Tongue (tissue), 2 donors: Measurements from ENCODE around the gene METTL1. TPM values are rescaled to one million over a fixed set of nuclear protein-coding genes. Genes with fewer than 3 reads are reported as not detected.

ENCODE experiments used
- DNase-seq: peaks from one replicate; pipeline ENCODE4 v3.0.0-alpha.2; 2015
- total RNA-seq: library from RNA; depleted of rRNA; stranded (reverse); fragments of >200 nt; gene quantifications from one replicate; pipeline ENCODE4 v1.2.3, GENCODE V29; 2014

Gene METTL1
- total RNA-seq, 1 donor from 2014 or later, result 6.9 TPM

GRCh38 chr12:57753756-57754337, 18.1 kb downstream of the METTL1 start:
- no peak for DNase-seq

DNA sequence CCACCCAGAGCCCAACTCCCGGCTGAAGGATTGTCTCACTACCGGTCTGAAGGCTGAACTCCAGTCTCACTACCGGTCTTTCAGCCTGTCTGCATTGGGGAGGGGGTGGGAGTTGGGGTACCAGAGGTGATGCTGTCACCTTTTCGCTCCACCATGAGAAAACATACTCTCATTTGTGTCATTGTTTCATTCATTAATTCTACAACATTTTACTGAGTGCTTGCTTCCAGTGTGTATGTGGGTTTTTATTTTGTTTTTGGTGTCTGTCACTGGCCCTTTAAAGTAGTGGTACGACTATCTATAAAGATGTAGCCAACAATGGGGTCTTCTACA, 19.3 kb downstream of the METTL1 start:
- DNase-seq, result no peak

GRCh38 chr12:57751788-57752667, 19.9 kb downstream of the METTL1 start, which contains the start of gene CDK4:
Gene CDK4 (minus strand): TSS chr12:57752310. CDS start chr12:57751717, 593 bp downstream.
- peak; percentile 99 for DNase-seq

GRCh38 chr12:57751432-57751787, 20.5 kb downstream of the METTL1 start:
- no peak for DNase-seq

GRCh38 chr12:57750561-57751431, 21.1 kb downstream of the METTL1 start:
- no peak for DNase-seq

DNA sequence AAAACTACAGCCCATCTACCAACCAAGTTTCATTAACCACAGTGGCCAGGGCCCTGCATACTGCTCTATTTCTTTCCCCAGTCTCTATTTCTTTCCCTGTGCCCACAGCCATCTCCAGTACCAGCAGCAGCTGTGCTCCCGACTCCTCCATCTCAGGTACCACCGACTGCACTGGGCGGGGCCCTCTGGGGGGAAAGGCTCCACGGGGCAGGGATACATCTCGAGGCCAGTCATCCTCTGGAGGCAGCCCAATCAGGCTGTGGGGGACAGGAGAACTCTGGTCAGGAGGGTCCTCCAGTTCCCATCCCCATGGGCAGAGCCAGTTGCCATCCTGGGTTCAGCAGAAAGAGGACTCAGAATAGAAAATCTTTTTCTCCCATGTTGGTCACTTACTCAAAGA, 22.8 kb downstream of the METTL1 start:
- no peak for DNase-seq

DNA sequence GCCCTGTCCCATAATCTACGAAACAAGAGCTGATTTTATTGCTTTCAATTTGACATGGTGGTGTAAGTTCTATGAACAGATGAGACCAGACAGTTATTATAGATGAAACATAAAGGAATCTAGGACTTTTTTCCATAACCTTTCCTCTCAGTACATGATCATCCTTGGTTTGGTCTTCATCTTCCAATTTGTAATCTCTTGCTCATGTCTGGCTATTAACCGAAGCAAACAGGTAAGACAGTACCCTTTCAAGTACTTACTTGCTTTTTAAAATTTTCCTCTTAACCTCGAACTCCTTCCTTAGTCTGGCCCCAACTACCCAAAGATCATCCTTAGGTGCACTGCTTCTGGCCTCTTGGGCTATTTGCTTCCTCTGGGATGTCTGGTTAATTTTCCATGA, 25.9 kb downstream of the METTL1 start:
- no peak for DNase-seq

- DNase-seq, result no peak
Measured at GRCh38 chr12:57745485-57745881, 26.4 kb downstream of the METTL1 start.

- peak; percentile 99 for DNase-seq
Measured at GRCh38 chr12:57744777-57745484, 27.0 kb downstream of the METTL1 start, which contains the start of gene TSPAN31. Gene TSPAN31 (plus strand): TSS chr12:57745039. CDS start chr12:57745155, 116 bp downstream.

- no peak for DNase-seq
Measured at GRCh38 chr12:57744194-57744776, 27.6 kb downstream of the METTL1 start.

DNA sequence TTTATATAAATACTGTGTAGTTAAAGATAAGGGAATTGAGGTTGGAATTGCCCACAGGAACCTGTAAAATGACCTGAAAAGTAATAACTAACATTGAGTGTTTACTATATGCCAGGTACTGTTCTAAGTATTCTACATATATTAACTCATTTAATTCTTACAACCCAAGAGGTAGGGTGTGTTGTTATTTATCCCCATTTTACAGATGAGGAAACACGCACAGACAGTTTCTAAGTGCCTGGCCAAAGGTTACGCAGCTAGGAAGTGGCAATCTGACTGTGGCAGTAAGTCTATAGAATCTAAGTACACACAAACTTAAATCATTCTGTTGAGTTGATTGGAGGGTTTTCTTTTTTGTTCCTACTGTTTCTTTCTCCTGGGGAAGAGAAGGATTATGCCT, 28.1 kb downstream of the METTL1 start:
- DNase-seq, result no peak

- DNase-seq, result no peak
Measured at GRCh38 chr12:57741844-57742738, 29.8 kb downstream of the METTL1 start.

DNA sequence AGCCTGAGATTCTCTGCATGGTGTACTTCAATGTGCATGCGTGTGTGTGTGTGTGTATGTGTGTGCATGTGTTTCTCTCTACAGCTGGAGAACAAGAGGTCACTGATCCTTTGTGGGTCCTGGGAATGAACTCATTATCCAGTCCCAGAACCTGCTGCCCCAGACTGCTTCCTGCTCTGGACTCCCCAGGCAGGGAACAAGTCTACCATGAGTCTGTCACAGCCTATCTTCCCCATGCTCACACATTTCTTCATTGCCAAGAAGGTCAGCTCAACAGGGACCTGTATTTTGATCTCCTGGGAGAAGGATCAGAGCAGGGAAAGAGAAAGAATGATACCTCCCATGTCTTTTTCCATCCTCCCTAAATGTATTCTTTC, 30.5 kb downstream of the METTL1 start:
- no peak for DNase-seq

GRCh38 chr12:57740656-57741412, 31.1 kb downstream of the METTL1 start:
- DNase-seq, result no peak

DNA sequence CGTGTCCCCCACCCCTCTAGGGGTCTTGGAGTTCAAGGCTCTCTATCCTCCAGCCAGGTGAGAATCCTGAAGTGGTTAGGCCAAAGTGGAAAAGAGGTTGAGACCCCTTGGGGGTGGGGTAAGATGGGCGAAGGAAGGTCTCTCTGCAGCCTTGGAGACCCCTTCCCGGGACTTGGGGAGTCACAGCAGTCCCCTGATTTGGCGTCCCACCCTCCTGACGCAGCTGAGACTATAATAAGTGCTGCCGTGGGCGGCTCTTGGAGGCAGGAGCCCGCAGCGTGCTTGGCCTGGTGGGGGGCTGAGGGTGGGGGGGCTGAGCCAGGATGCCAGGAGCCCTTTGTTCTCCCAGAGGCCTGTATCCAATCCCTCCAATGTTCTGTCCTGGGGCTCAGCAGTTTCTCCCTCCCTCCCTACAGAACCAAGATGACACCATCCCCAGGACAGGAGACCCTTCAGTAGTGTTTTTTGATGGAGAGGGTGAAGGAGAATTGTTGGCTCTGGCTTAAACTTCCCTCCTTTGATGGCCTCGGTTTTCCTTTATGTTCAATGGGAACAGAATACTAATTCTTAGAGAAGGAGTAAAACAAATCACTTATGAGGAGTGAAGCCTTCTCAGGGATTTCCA, 31.9 kb downstream of the METTL1 start:
- no peak for DNase-seq

- no peak for DNase-seq
Measured at GRCh38 chr12:57739387-57739786, 32.5 kb downstream of the METTL1 start.

DNA sequence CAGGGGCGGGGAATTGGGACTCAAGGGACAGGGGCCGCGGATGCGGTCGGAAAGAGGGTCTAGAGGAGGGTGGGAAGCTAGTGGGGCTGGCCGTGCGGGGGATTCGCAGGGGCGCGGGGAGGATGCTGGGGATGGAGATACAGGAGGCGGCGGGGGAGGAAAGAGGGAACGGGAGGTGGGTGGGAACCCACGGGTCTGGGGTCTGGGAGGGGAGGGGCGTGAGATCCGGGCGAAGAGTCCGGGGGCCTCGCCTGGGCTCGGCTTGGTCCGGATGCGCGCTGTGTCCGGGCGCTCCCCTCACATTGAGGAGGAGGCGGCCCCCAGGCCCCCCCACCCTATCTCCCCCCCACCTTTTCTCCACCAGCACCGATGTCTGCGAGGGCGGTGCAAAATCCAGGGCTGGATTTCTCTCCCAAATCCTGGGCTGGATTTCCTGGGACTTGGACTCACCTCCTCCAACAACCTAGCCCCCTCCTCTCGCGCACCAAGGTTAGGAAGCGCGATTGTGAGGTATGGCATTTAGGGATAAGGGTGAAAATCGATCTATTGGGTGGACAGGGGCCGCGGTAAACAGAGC, 33.2 kb downstream of the METTL1 start, which contains the start of gene AGAP2:
TSS of gene AGAP2 (minus strand) at position 82 of the 577 bp plus-strand sequence. CDS start 496 bp downstream, outside the sequence.
- peak; percentile 73 for DNase-seq
